ENCODE data around the gene OR13J1. TPM values are rescaled to one million over a fixed set of nuclear protein-coding genes. Genes with fewer than 3 reads are reported as not detected.

OR13J1 gene
- total RNA-seq, 4 donors from 2014 or later, result 0.64 TPM; not detected in 3

DNA sequence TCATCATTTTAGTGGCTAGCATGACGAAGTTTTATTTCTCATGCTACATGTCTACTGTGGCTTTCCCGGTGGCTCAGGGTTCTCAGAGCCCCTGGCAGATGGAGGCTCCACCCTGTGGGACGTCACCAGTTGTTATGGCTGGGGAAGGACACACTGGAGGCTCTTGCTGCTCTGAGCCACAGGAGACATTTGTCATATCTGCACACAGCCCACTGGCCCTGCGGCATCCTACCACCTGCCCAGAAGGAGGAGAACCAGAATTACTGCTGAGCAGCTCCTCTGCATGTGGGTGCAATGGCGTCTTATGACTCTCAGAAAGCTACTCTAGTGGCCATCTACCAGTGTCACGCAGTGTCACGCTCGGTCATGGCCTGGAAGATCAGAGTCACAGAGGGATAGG, 6.6 kb downstream of the OR13J1 start:
- intact Hi-C loops (cut with DNase I; ENCODE audit: low total_unique reads), result no loop called here
- H3K27me3 ChIP-seq, result peaks cover 22% of the 10 kb centered on the region
- in situ Hi-C loops (cut with MboI; ENCODE audit: low pct_ligation_motif_present in 1 of 4, low pct_unique_long_range_greater_than_20kb in 1 of 4, low sequenced_read_pairs in 3 of 4), result no loop called here

DNA sequence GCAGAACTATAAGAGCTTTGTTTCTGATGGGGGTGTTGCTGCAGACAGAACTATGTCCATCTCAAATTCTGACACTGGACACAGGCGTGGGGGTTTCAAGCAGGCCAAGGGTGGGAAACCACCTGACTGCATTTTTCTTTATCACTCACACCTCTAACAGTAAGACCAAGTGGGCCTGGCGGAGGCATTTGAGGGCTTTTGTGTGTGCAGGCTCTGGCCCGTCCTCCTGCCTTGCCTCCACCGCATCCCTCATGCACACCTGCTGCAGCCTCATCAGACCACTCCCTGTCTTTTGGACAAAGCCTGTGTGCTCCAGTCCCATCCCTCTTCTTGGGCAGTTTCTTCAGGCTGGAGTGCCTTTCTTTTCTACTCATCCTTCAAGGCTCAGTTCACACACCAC, 7.9 kb downstream of the OR13J1 start:
- Histone ChIP-seq H3K9me3 (no peaks in the 10 kb centered on the region), H3K4me3 (no peak overlapping the region), H3K27me3 (peaks cover 22% of the 10 kb centered on the region), H3K36me3 (no peaks in the 10 kb centered on the region), H3K4me1 (no peaks in the 10 kb centered on the region), H3K27ac (no peak overlapping the region)
- in situ Hi-C loops (cut with MboI; ENCODE audit: low pct_ligation_motif_present in 1 of 4, low pct_unique_long_range_greater_than_20kb in 1 of 4, low sequenced_read_pairs in 3 of 4), result no loop called here
- intact Hi-C loops (cut with DNase I; ENCODE audit: low total_unique reads), result no loop called here
- no peak for DNase-seq
- 77% methylated on average over 4 of the region's 4 CpGs; no CpG with 5 or more reads in 1 of the 2 donors for WGBS, 2 donors (ENCODE audit: low coverage in 1 of 2)
- TF ChIP-seq EP300 (IDR thresholded peaks at IDR 0.05; ENCODE audit: low read depth) (no peak), POLR2A (IDR thresholded peaks at IDR 0.05) (no peak), POLR2AphosphoS5 (IDR thresholded peaks at IDR 0.05) (no peak)
- TF ChIP-seq, protein P1, sequence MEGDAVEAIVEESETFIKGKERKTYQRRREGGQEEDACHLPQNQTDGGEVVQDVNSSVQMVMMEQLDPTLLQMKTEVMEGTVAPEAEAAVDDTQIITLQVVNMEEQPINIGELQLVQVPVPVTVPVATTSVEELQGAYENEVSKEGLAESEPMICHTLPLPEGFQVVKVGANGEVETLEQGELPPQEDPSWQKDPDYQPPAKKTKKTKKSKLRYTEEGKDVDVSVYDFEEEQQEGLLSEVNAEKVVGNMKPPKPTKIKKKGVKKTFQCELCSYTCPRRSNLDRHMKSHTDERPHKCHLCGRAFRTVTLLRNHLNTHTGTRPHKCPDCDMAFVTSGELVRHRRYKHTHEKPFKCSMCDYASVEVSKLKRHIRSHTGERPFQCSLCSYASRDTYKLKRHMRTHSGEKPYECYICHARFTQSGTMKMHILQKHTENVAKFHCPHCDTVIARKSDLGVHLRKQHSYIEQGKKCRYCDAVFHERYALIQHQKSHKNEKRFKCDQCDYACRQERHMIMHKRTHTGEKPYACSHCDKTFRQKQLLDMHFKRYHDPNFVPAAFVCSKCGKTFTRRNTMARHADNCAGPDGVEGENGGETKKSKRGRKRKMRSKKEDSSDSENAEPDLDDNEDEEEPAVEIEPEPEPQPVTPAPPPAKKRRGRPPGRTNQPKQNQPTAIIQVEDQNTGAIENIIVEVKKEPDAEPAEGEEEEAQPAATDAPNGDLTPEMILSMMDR (IDR thresholded peaks at IDR 0.05), result no peak

More for the DNA sequence above, 6.6 kb downstream of the OR13J1 start:
- no peak overlapping the region for H3K4me3 ChIP-seq
- no peak overlapping the region for H3K27ac ChIP-seq
- no peaks in the 10 kb centered on the region for H3K36me3 ChIP-seq
- DNase-seq, result no peak
- no peaks in the 10 kb centered on the region for H3K9me3 ChIP-seq
- no peaks in the 10 kb centered on the region for H3K4me1 ChIP-seq
- TF ChIP-seq POLR2AphosphoS5 (IDR thresholded peaks at IDR 0.05), result no peak
- no peak for TF ChIP-seq EP300 (IDR thresholded peaks at IDR 0.05; ENCODE audit: low read depth)
- TF ChIP-seq POLR2A (IDR thresholded peaks at IDR 0.05), result no peak
- TF ChIP-seq, protein P1 (IDR thresholded peaks at IDR 0.05), result no peak
- 71% methylated on average over 8 of the region's 8 CpGs; no CpG with 5 or more reads in 1 of the 2 donors for WGBS, 2 donors (ENCODE audit: low coverage in 1 of 2)

DNA sequence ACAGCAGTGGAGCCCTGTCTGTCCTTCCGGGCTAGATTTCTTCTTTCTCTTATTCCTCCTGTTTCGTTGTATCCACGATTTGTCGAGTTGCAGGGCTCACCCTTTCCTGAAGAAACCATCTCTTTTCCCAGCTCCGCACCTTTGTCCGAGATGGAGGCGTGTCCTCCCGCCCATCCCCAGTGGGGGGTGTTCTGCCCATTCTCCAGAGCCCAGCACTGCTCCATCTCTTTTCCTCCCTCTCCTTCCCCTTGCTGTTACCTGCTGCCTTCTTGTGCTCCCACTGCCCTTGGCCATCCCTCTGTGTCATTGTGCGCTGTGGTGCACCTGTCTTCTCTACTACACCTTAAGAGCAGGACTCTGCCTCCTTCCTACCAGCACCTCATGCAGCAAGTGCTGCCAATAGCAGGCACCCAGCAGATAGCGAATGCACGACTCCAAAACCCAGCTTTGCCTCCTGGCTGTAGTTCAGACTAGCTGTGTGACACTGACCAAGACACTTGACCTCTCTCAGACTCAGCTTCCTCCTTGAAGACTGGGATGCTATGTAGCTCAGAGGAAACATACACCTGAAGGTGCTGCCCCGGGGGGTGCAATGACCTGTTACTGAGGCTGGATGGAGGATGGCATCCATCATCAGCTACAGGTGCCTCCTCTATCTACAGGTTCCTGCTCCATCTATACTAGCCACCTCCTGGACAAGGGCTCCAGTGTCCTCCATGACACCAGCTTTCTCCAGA, 8.9 kb downstream of the OR13J1 start:
- no peak for DNase-seq

DNA sequence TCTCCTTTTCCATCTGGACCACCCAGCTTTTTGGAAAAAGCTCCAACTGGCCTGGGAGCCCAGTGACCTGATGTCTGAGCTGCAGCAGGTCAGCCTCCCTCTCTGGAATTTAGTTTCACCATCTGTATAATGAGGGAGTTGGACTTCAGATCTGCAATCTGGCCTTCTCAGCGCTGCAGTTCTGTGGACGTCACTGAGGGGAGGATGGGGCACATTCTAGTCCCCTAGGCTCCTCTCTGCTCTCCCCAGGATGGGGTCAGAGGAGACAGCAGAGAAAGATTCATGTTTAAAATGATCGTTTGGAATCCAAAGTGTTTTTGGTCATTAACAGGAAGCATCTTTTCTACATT, 10.2 kb downstream of the OR13J1 start:
- H3K27me3 ChIP-seq, result peaks cover 22% of the 10 kb centered on the region
- no peak for DNase-seq
- TF ChIP-seq POLR2AphosphoS5 (IDR thresholded peaks at IDR 0.05) (no peak), POLR2A (IDR thresholded peaks at IDR 0.05) (no peak)
- TF ChIP-seq, protein P1 (IDR thresholded peaks at IDR 0.05), result no peak
- no peaks in the 10 kb centered on the region for H3K36me3 ChIP-seq
- H3K9me3 ChIP-seq, result no peaks in the 10 kb centered on the region
- H3K4me1 ChIP-seq, result no peaks in the 10 kb centered on the region
- in situ Hi-C loops (cut with MboI; ENCODE audit: low pct_ligation_motif_present in 1 of 4, low pct_unique_long_range_greater_than_20kb in 1 of 4, low sequenced_read_pairs in 3 of 4) (no loop called here), intact Hi-C loops (cut with DNase I; ENCODE audit: low total_unique reads) (no loop called here)
- no peak overlapping the region for H3K27ac ChIP-seq
- 20 to 36% methylated on average over 2 to 3 of the region's 3 CpGs for WGBS, 2 donors (ENCODE audit: low coverage in 1 of 2)
- H3K4me3 ChIP-seq, result no peak overlapping the region

More for the DNA sequence above, 8.9 kb downstream of the OR13J1 start:
- H3K27me3 ChIP-seq, result peaks cover 22% of the 10 kb centered on the region
- intact Hi-C loops (cut with DNase I; ENCODE audit: low total_unique reads), result no loop called here
- TF ChIP-seq, protein P1 (IDR thresholded peaks at IDR 0.05), result no peak
- TF ChIP-seq EP300 (IDR thresholded peaks at IDR 0.05; ENCODE audit: low read depth) (no peak), POLR2AphosphoS5 (IDR thresholded peaks at IDR 0.05) (no peak), POLR2A (IDR thresholded peaks at IDR 0.05) (no peak)
- H3K4me3 ChIP-seq, result no peak overlapping the region
- H3K27ac ChIP-seq, result no peak overlapping the region
- H3K4me1 ChIP-seq, result no peaks in the 10 kb centered on the region
- H3K9me3 ChIP-seq, result no peaks in the 10 kb centered on the region
- no peaks in the 10 kb centered on the region for H3K36me3 ChIP-seq
- in situ Hi-C loops (cut with MboI; ENCODE audit: low pct_ligation_motif_present in 1 of 4, low pct_unique_long_range_greater_than_20kb in 1 of 4, low sequenced_read_pairs in 3 of 4), result no loop called here
- 58 to 64% methylated on average over 8 to 12 of the region's 12 CpGs for WGBS, 2 donors (ENCODE audit: low coverage in 1 of 2)
